ENCODE results near the gene PDCD6IP. TPM values are rescaled to one million over a fixed set of nuclear protein-coding genes. Genes with fewer than 3 reads are reported as not detected.

The PDCD6IP gene
- total RNA-seq, 1 donor from 2014 or later, result 91.1 TPM

DNA sequence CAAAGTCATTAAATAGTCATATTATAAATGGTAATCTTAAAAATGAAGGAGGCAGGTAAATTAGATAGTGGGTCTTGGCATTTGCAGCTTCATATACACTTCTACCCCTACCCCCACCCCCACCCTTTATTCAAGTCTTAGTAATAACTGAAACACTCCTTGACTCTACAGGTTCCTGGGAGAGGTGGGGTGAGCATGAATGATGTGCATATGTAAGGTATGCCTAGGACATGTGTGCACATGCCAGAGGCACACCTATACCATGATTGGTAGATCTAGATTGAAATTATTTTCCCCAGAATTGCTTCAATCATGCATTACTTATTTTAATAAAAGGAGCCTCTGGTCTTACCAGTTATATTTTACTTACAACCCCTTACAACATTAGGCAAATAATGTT lies 40.1 kb upstream of the PDCD6IP start:
- TF ChIP-seq, protein P1, sequence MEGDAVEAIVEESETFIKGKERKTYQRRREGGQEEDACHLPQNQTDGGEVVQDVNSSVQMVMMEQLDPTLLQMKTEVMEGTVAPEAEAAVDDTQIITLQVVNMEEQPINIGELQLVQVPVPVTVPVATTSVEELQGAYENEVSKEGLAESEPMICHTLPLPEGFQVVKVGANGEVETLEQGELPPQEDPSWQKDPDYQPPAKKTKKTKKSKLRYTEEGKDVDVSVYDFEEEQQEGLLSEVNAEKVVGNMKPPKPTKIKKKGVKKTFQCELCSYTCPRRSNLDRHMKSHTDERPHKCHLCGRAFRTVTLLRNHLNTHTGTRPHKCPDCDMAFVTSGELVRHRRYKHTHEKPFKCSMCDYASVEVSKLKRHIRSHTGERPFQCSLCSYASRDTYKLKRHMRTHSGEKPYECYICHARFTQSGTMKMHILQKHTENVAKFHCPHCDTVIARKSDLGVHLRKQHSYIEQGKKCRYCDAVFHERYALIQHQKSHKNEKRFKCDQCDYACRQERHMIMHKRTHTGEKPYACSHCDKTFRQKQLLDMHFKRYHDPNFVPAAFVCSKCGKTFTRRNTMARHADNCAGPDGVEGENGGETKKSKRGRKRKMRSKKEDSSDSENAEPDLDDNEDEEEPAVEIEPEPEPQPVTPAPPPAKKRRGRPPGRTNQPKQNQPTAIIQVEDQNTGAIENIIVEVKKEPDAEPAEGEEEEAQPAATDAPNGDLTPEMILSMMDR (IDR thresholded peaks at IDR 0.05; ENCODE audit: insufficient read depth, low read length, severe bottlenecking), result no peak
- peak; percentile 85 for DNase-seq (ENCODE audit: low read depth)

DNA sequence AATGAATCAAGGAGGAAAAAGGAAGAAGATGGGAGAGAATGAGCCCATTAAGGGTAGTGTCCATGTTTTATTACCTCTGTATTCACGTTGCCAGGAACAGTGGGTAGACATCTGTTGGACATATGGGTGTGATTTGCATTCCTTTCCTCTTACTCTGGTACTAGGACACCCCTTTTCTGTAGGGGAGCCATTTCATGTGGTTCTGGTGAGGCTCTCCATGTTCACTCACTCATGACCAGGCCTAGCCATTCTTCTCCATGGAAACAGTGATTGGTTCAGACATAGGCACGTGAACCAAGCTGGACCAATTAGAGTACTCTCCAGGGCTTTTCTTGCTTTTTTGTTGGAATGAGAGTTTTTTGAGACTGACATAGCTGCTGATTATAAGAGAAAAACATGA lies 39.6 kb upstream of the PDCD6IP start:
- FAIRE-seq (no peak), DNase-seq (ENCODE audit: low read depth) (peak; percentile 30)
- TF ChIP-seq, protein P1 (IDR thresholded peaks at IDR 0.05; ENCODE audit: insufficient read depth, low read length, severe bottlenecking), result no peak
- H3K4me3 ChIP-seq (ENCODE audit: low read depth, low read length), result no peak overlapping the region
- H3K36me3 ChIP-seq (ENCODE audit: control insufficient read depth, insufficient read depth, low read length), result no peaks in the 10 kb centered on the region
- H3K27me3 ChIP-seq (ENCODE audit: control insufficient read depth, insufficient read depth, low read length), result no peaks in the 10 kb centered on the region

More for the DNA sequence above, 40.1 kb upstream of the PDCD6IP start:
- Histone ChIP-seq H3K36me3 (ENCODE audit: control insufficient read depth, insufficient read depth, low read length) (no peaks in the 10 kb centered on the region), H3K27me3 (ENCODE audit: control insufficient read depth, insufficient read depth, low read length) (no peaks in the 10 kb centered on the region), H3K4me3 (ENCODE audit: low read depth, low read length) (no peak overlapping the region)
- FAIRE-seq, result no peak

DNA sequence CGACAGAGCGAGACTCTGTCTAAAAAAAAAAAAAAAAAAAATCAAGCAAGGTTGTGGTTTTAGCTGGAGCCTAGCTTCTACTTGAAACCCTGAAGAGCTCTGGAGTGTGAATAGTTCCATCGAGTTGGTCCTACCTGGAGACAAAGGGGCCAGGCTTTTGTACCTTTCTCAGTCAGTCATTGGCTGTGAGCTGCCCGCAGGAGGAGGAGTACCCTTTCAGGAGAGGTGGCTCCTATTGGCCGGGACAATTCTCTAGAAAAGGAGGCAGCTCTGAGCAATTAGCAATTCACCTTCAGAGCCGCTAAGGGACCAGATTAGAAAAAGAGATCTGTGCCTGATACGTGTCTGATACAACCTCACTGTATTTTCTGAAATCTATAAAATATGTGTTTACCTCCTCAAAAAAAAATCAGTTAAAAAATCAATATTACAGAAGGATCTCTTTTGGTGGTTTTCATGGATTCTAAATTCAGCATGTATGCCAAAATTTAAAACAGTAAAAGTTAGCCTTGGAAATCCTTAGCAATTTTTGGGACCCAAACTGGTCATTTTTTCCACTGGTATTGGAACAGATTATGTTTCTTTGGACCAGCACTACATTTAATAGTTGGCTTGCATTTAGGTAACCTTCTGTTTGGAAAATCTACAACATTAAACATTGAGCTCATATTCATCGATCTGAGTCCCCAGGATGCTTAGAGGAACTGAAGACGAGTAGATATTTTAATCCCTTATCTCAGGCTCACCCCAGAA lies 29.7 kb upstream of the PDCD6IP start:
- FAIRE-seq, result no peak
- Histone ChIP-seq H3K36me3 (ENCODE audit: control insufficient read depth, insufficient read depth, low read length) (no peaks in the 10 kb centered on the region), H3K27me3 (ENCODE audit: control insufficient read depth, insufficient read depth, low read length) (no peaks in the 10 kb centered on the region), H3K4me3 (ENCODE audit: low read depth, low read length) (no peak overlapping the region)
- no peak for DNase-seq (ENCODE audit: low read depth)
- TF ChIP-seq, protein P1 (IDR thresholded peaks at IDR 0.05; ENCODE audit: insufficient read depth, low read length, severe bottlenecking), result no peak

GRCh38 chr3:33773637-33774036 lies 24.8 kb upstream of the PDCD6IP start:
- FAIRE-seq, result no peak
- TF ChIP-seq, protein P1 (IDR thresholded peaks at IDR 0.05; ENCODE audit: insufficient read depth, low read length, severe bottlenecking), result no peak
- no peaks in the 10 kb centered on the region for H3K27me3 ChIP-seq (ENCODE audit: control insufficient read depth, insufficient read depth, low read length)
- H3K36me3 ChIP-seq (ENCODE audit: control insufficient read depth, insufficient read depth, low read length), result no peaks in the 10 kb centered on the region
- DNase-seq (ENCODE audit: low read depth), result no peak
- no peak overlapping the region for H3K4me3 ChIP-seq (ENCODE audit: low read depth, low read length)

DNA sequence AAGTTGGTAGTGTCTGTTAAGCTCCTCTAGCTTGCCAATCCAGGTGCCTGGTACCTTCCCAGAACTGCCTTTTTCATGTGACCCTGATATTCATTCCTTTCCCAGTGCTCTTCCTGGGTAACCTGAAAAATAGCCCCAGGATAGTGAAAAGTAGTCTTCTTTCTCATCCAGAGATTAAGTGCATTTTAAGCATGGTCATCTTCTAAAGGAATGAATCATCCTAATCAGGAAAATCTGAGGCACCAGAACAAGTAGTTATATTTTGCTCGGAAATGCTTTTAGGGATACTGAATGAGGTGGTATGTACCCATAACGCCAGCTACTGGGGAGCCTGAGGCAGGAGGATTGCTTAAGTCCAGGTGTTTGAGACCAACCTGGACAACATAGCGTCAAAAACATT lies 23.1 kb upstream of the PDCD6IP start:
- TF ChIP-seq, protein P1 (IDR thresholded peaks at IDR 0.05; ENCODE audit: insufficient read depth, low read length, severe bottlenecking), result no peak
- H3K36me3 ChIP-seq (ENCODE audit: control insufficient read depth, insufficient read depth, low read length), result no peaks in the 10 kb centered on the region
- H3K4me3 ChIP-seq (ENCODE audit: low read depth, low read length), result no peak overlapping the region
- H3K27me3 ChIP-seq (ENCODE audit: control insufficient read depth, insufficient read depth, low read length), result no peaks in the 10 kb centered on the region
- DNase-seq (ENCODE audit: low read depth) (peak; percentile 35), FAIRE-seq (no peak)

- FAIRE-seq (no peak), DNase-seq (ENCODE audit: low read depth) (no peak)
- Histone ChIP-seq H3K4me3 (ENCODE audit: low read depth, low read length) (no peak overlapping the region), H3K27me3 (ENCODE audit: control insufficient read depth, insufficient read depth, low read length) (no peaks in the 10 kb centered on the region), H3K36me3 (ENCODE audit: control insufficient read depth, insufficient read depth, low read length) (no peaks in the 10 kb centered on the region)
- TF ChIP-seq, protein P1 (IDR thresholded peaks at IDR 0.05; ENCODE audit: insufficient read depth, low read length, severe bottlenecking), result no peak
Observed at GRCh38 chr3:33777996-33778395, 20.4 kb upstream of the PDCD6IP start.
